K562 (cell line): ENCODE results near the gene C2CD4D. TPM values are rescaled to one million over a fixed set of nuclear protein-coding genes. Genes with fewer than 3 reads are reported as not detected.

Experiments
- ATF1 ChIP-seq, 2 experiments: fragments of 450-650 bp in 1 of 2; IDR thresholded peaks; 2 replicates each; pipeline ENCODE4 v1.6.1; 2016; ENCODE audit warnings: missing compliant biosample characterization in 1 of 2, missing genetic modification characterization in 1 of 2
- FOXP4 ChIP-seq: sonication (generic); formaldehyde crosslinking; IDR thresholded peaks from 2 replicates; pipeline ENCODE4 v1.8.0; 2022; ENCODE audit warnings: mild to moderate bottlenecking, missing genetic modification reagents, borderline replicate concordance
- GATAD2B ChIP-seq: fragments of 450-650 bp; IDR thresholded peaks from 2 replicates; pipeline ENCODE4 v1.6.1; 2017; ENCODE audit warnings: mild to moderate bottlenecking, borderline replicate concordance
- HMBOX1 ChIP-seq: sonication (generic); IDR thresholded peaks from 2 replicates; pipeline ENCODE4 v1.6.1; 2016
- ID3 ChIP-seq, 2 experiments: fragments of 250-450 bp in 1 of 2; fragments of 450-650 bp in 1 of 2; sonication (Bioruptor Pico) in 1 of 2; IDR thresholded peaks; 2 replicates each; pipeline versions ENCODE4 v1.6.1 to v1.8.0; 2016 to 2021; ENCODE audit warnings: mild to moderate bottlenecking in 2 of 2, moderate library complexity in 2 of 2, missing compliant biosample characterization in 1 of 2, missing genetic modification characterization in 1 of 2
- JUN ChIP-seq, 2 experiments: sonication (generic) in 1 of 2; formaldehyde crosslinking in 1 of 2; IDR thresholded peaks; 2 replicates each; pipeline versions ENCODE4 v1.6.1 to v1.8.0; 2012 to 2022; ENCODE audit warnings: borderline replicate concordance in 2 of 2, mild to moderate bottlenecking in 2 of 2, improper control_type of control experiment in 1 of 2, low read depth in 1 of 2, low read length in 1 of 2, missing genetic modification reagents in 1 of 2
- KAT2B ChIP-seq: IDR thresholded peaks from one replicate; pipeline ENCODE4 v1.6.1; 2012; ENCODE audit warnings: low read depth, mild to moderate bottlenecking, control low read depth, inconsistent platforms, low read length, moderate library complexity
- KLF10 ChIP-seq: fragments of 250-450 bp; sonication (Bioruptor Pico); IDR thresholded peaks from 2 replicates; pipeline ENCODE4 v1.6.1; 2021; ENCODE audit warnings: matching md5 sums
- PHTF2 ChIP-seq: fragments of 250-450 bp; sonication (Bioruptor Pico); IDR thresholded peaks from 2 replicates; pipeline ENCODE4 v1.5.0; 2021; ENCODE audit warnings: mild to moderate bottlenecking
- RERE ChIP-seq: sonication (generic); formaldehyde crosslinking; IDR thresholded peaks from 2 replicates; pipeline ENCODE4 v1.8.0; 2023; ENCODE audit warnings: missing genetic modification reagents, mild to moderate bottlenecking, borderline replicate concordance
- SAP30 ChIP-seq: fragments of 200-600 bp; sonication (generic); IDR thresholded peaks from 2 replicates; pipeline ENCODE4 v1.6.1; 2012; ENCODE audit warnings: borderline replicate concordance, low read depth, mild to moderate bottlenecking, moderate library complexity, low read length, control low read depth, inconsistent platforms; ENCODE audit not compliant: insufficient read depth, poor library complexity, severe bottlenecking
- SMARCA4 ChIP-seq: fragments of 450-650 bp; IDR thresholded peaks from 2 replicates; pipeline ENCODE4 v1.6.1; 2016
- SMARCE1 ChIP-seq: fragments of 450-650 bp; IDR thresholded peaks from 2 replicates; pipeline ENCODE4 v1.7.1; 2016; ENCODE audit warnings: mild to moderate bottlenecking
- SMC3 ChIP-seq: conservative IDR thresholded peaks from 2 replicates; pipeline ENCODE4 v1.6.1; 2011; ENCODE audit warnings: low read depth, low read length, improper control_type of control experiment; ENCODE audit not compliant: insufficient read depth
- TGIF2 ChIP-seq: sonication (generic); formaldehyde crosslinking; IDR thresholded peaks from 2 replicates; pipeline ENCODE4 v1.8.1; 2022; ENCODE audit warnings: mild to moderate bottlenecking, missing genetic modification reagents, moderate library complexity
- YY1 ChIP-seq, 3 experiments: IDR thresholded peaks; 2 replicates each; pipeline ENCODE4 v1.6.1; 2011; ENCODE audit warnings: low read length in 2 of 3, mild to moderate bottlenecking in 2 of 3, moderate library complexity in 2 of 3, borderline replicate concordance in 1 of 3, control low read depth in 1 of 3, low read depth in 1 of 3; ENCODE audit not compliant: insufficient read depth in 3 of 3, insufficient replicate concordance in 2 of 3, control insufficient read depth in 1 of 3, insufficient read length in 1 of 3; ENCODE audit errors: extremely low read depth in 1 of 3
- polyA plus RNA-seq, 8 experiments: library from polyadenylated mRNA; depleted of rRNA in 4 of 8; stranded (reverse) in 5 of 8; unstranded in 3 of 8; fragments of >200 nt; fragmentation: Nextera tagmentation in 2 of 8; fragmentation: Illumina TruSeq in 1 of 8; extraction: Ambion mirVana in 2 of 8; extraction: Trizol in 1 of 8; gene quantifications; 2 replicates each; pipeline versions ENCODE4 v1.2.1 to v1.2.3, GENCODE V29; 2011 to 2014; ENCODE audit warnings: inconsistent platforms in 1 of 8, missing spikeins in 1 of 8
- total RNA-seq, 7 experiments: library from RNA; depleted of rRNA in 6 of 7; stranded (reverse); fragments of >200 nt in 6 of 7; fragmentation: Illumina TruSeq in 2 of 7; extraction: Trizol in 2 of 7; gene quantifications; 2 replicates each; pipeline versions ENCODE4 v1.2.1 to v1.2.3, GENCODE V29; 2011 to 2021; ENCODE audit warnings: low replicate concordance in 1 of 7

Gene C2CD4D
- total and polyA plus RNA-seq, 9 of the 15 experiments (the other 6 are each of a cell fraction or from before 2014, with no cell fraction given), result not detected

- no peak for TF ChIP-seq FOXP4 (CRISPR knock-in tag)
- TF ChIP-seq KLF10 (CRISPR knock-in tag), result no peak
- TF ChIP-seq TGIF2, result no peak
- TF ChIP-seq HMBOX1, result peak; percentile 99
- no peak for TF ChIP-seq GATAD2B
- no peak for TF ChIP-seq SMC3
- peak; percentile 50; the same call in 1 of the 2 replicates for TF ChIP-seq JUN (IDR thresholded peaks at IDR 0.05; ENCODE audit: borderline replicate concordance, low read depth, low read length)
- no peak for TF ChIP-seq JUN (CRISPR knock-in tag; IDR thresholded peaks at IDR 0.05; ENCODE audit: borderline replicate concordance)
- peak; percentile 50; the same call in 1 of the 2 replicates for TF ChIP-seq SMARCA4
- TF ChIP-seq ID3 (CRISPR knock-in tag; IDR thresholded peaks at IDR 0.05), result no peak
- no peak for TF ChIP-seq ID3 (tag; IDR thresholded peaks at IDR 0.05)
- TF ChIP-seq YY1 (IDR thresholded peaks at IDR 0.05; ENCODE audit: borderline replicate concordance in 1 of 3, control insufficient read depth in 1 of 3, extremely low read depth in 1 of 3, insufficient read depth in 3 of 3, insufficient read length in 1 of 3, insufficient replicate concordance in 2 of 3, low read depth in 1 of 3, low read length in 2 of 3), result no peak
- no peak for TF ChIP-seq KAT2B
- TF ChIP-seq ATF1 (CRISPR knock-in tag; IDR thresholded peaks at IDR 0.05), result no peak
- 0 out of 2 replicates have a peak, but pooled peaks have one; percentile 13 for TF ChIP-seq ATF1 (tag; IDR thresholded peaks at IDR 0.05)
- no peak for TF ChIP-seq PHTF2 (CRISPR knock-in tag)
- 0 out of 2 replicates have a peak, but pooled peaks have one; percentile 44 for TF ChIP-seq SMARCE1
- TF ChIP-seq RERE (CRISPR knock-in tag), result no peak
- TF ChIP-seq SAP30, result no peak
Observed at GRCh38 chr1:151846062-151846568, 6.5 kb upstream of the C2CD4D start (continued).
